ENCODE results near the gene TMEM128. TPM values are rescaled to one million over a fixed set of nuclear protein-coding genes. Genes with fewer than 3 reads are reported as not detected.

Gene TMEM128
- total RNA-seq, 1 experiment from 2014 or later: 26.8 TPM

DNA sequence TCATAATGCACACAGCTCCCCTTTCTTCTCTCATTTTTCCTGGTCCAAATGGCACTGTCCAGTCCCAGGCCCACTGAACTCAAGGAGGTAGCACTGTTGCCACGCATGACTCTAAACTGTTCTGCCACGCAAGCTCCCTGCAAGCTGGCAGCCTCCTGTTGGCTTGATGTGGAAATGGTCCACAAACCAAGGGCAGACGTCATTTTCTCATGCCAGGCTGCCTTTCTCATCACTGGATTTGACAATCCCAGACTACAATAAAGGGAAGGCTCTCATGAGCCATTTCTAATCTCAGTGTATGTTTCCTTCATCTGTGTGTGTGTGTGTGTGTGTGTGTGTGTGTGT, 43.6 kb downstream of the TMEM128 start:
- Mint-ChIP-seq H3K36me3 (ENCODE audit: insufficient read depth, unreplicated experiment) (no peaks in the 10 kb centered on the region), H3K27ac (ENCODE audit: low read depth, unreplicated experiment) (no peak overlapping the region), H3K27me3 (ENCODE audit: insufficient read depth, unreplicated experiment) (peaks cover 11% of the 10 kb centered on the region), H3K9me3 (ENCODE audit: unreplicated experiment) (no peaks in the 10 kb centered on the region), H3K4me3 (ENCODE audit: unreplicated experiment) (no peak overlapping the region), H3K4me1 (ENCODE audit: insufficient read depth, unreplicated experiment) (peaks cover 21% of the 10 kb centered on the region)
- intact Hi-C loops (cut with micrococcal nuclease): no loop called here
- CTCF ChIA-PET: no interaction called here
- no peak for DNase-seq (ENCODE audit: unreplicated experiment)
- BruUV-seq (replicated peaks): no TSS peak
- TF ChIP-seq, protein P1, sequence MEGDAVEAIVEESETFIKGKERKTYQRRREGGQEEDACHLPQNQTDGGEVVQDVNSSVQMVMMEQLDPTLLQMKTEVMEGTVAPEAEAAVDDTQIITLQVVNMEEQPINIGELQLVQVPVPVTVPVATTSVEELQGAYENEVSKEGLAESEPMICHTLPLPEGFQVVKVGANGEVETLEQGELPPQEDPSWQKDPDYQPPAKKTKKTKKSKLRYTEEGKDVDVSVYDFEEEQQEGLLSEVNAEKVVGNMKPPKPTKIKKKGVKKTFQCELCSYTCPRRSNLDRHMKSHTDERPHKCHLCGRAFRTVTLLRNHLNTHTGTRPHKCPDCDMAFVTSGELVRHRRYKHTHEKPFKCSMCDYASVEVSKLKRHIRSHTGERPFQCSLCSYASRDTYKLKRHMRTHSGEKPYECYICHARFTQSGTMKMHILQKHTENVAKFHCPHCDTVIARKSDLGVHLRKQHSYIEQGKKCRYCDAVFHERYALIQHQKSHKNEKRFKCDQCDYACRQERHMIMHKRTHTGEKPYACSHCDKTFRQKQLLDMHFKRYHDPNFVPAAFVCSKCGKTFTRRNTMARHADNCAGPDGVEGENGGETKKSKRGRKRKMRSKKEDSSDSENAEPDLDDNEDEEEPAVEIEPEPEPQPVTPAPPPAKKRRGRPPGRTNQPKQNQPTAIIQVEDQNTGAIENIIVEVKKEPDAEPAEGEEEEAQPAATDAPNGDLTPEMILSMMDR (IDR thresholded peaks at IDR 0.05; ENCODE audit: unreplicated experiment): no peak
- POLR2A ChIA-PET: no interaction called here

DNA sequence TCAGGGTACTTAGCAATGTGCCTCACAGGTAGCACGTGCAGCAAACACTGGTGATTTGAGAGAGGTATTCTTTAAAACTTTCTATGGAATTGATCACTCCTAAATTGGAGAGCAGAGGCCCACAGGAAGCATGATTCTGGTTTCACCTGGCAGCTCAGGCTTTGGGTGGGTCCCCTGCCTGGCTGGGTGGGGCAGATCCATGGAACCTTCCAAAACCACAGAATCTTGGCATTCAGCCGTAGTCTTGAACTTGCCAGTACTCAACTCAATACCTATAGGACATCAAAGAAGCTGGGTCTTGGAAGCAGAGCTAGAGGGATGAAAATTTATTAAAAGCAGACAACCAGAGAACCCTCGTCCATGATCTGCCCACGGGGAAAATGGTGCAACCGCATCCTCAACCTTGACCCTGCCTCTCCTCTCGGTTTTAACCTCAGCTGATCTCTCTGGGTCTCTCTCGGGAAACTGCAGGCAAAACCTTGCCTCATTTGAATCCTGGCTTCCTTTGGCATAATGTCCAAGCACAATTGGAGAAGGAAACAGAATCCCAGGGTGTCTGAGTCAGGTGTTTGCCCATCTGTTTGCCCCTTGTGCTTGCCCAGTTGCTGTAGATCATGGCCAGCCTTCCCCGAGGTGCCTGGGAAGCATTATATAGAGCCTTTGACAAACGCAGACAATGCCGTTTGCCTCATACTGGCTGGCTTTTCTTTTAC, 44.2 kb downstream of the TMEM128 start:
- intact Hi-C loops (cut with micrococcal nuclease): no loop called here
- BruUV-seq (replicated peaks): no TSS peak
- TF ChIP-seq, protein P1 (IDR thresholded peaks at IDR 0.05; ENCODE audit: unreplicated experiment): no peak
- Mint-ChIP-seq H3K4me1 (ENCODE audit: insufficient read depth, unreplicated experiment) (peaks cover 21% of the 10 kb centered on the region), H3K4me3 (ENCODE audit: unreplicated experiment) (no peak overlapping the region), H3K36me3 (ENCODE audit: insufficient read depth, unreplicated experiment) (no peaks in the 10 kb centered on the region), H3K27ac (ENCODE audit: low read depth, unreplicated experiment) (no peak overlapping the region), H3K9me3 (ENCODE audit: unreplicated experiment) (no peaks in the 10 kb centered on the region), H3K27me3 (ENCODE audit: insufficient read depth, unreplicated experiment) (peaks cover 10% of the 10 kb centered on the region)
- ChIA-PET POLR2A (interaction anchor here (1.1 kb wide), 1 partner anchor 44 kb away, joined by 3 read pairs; the partner anchor contains the start of gene TMEM128), CTCF (no interaction called here)
- peak; percentile 71 for DNase-seq (ENCODE audit: unreplicated experiment)

DNA sequence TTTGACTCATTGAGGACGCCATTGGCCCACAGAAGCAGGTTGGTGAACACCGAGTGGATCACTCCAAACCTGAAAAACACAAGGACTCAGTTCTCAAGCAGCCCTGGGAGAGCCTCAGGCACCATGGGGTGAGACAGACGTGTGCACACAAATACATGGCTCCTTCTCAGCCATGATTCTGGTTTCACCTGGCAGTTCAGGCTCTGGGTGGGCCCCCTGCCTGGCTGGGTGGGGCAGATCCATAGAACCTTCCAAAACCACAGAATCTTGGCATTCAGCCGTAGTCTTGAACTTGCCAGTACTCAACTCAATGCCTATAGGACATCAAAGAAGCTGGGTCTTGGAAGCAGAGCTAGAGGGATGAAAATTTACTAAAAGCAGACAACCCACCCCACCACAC, 45.5 kb downstream of the TMEM128 start:
- H3K27me3 Mint-ChIP-seq (ENCODE audit: insufficient read depth, unreplicated experiment): no peaks in the 10 kb centered on the region
- DNase-seq (ENCODE audit: unreplicated experiment): peak; percentile 75
- H3K36me3 Mint-ChIP-seq (ENCODE audit: insufficient read depth, unreplicated experiment): no peaks in the 10 kb centered on the region
- TF ChIP-seq, protein P1 (IDR thresholded peaks at IDR 0.05; ENCODE audit: unreplicated experiment): no peak
- POLR2A ChIA-PET: interaction anchor here (1.1 kb wide), 1 partner anchor 45 kb away, joined by 3 read pairs; the partner anchor contains the start of gene TMEM128
- intact Hi-C loops (cut with micrococcal nuclease): no loop called here
- H3K27ac Mint-ChIP-seq (ENCODE audit: low read depth, unreplicated experiment): no peak overlapping the region
- no peak overlapping the region for H3K4me3 Mint-ChIP-seq (ENCODE audit: unreplicated experiment)
- CTCF ChIA-PET: no interaction called here
- H3K9me3 Mint-ChIP-seq (ENCODE audit: unreplicated experiment): no peaks in the 10 kb centered on the region
- H3K4me1 Mint-ChIP-seq (ENCODE audit: insufficient read depth, unreplicated experiment): peaks cover 21% of the 10 kb centered on the region
- no TSS peak for BruUV-seq (replicated peaks)

DNA sequence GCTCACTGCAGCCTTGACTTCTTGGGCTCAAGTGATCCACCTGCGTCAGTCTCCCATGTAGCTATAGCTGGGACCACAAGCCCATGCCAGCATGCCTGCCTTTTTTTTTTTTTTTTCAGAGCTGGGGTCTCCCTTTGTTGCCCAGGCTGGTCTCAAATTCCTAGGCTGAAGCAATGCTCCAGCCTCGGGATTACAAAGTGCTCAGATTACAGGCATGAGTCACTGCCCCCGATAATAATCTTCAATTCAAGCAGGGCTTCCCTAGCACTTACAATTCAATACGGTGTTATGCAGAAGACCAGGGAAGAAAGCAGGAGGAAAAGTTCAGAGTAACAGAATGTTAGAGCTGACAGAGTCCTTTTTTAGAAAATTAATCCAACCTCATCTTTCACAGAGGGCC, 47.4 kb downstream of the TMEM128 start:
- intact Hi-C loops (cut with micrococcal nuclease): no loop called here
- H3K36me3 Mint-ChIP-seq (ENCODE audit: insufficient read depth, unreplicated experiment): no peaks in the 10 kb centered on the region
- no peak overlapping the region for H3K27ac Mint-ChIP-seq (ENCODE audit: low read depth, unreplicated experiment)
- ChIA-PET CTCF (no interaction called here), POLR2A (no interaction called here)
- TF ChIP-seq, protein P1 (IDR thresholded peaks at IDR 0.05; ENCODE audit: unreplicated experiment): no peak
- no peaks in the 10 kb centered on the region for H3K27me3 Mint-ChIP-seq (ENCODE audit: insufficient read depth, unreplicated experiment)
- peak; percentile 7 for DNase-seq (ENCODE audit: unreplicated experiment)
- no peak overlapping the region for H3K4me3 Mint-ChIP-seq (ENCODE audit: unreplicated experiment)
- peaks cover 21% of the 10 kb centered on the region for H3K4me1 Mint-ChIP-seq (ENCODE audit: insufficient read depth, unreplicated experiment)
- BruUV-seq (replicated peaks): no TSS peak
- no peaks in the 10 kb centered on the region for H3K9me3 Mint-ChIP-seq (ENCODE audit: unreplicated experiment)

Data from MCF 10A (cell line).